GM18502 (cell line): ENCODE results near the gene KRTAP10-2.

Source experiments
- ATAC-seq: cut with Tn5 transposase; IDR thresholded peaks from one replicate; pipeline ENCODE4 v1.9.1; 2021; ENCODE audit warnings: mild to moderate bottlenecking; ENCODE audit not compliant: unreplicated experiment, poor library complexity

KRTAP10-2 gene

DNA sequence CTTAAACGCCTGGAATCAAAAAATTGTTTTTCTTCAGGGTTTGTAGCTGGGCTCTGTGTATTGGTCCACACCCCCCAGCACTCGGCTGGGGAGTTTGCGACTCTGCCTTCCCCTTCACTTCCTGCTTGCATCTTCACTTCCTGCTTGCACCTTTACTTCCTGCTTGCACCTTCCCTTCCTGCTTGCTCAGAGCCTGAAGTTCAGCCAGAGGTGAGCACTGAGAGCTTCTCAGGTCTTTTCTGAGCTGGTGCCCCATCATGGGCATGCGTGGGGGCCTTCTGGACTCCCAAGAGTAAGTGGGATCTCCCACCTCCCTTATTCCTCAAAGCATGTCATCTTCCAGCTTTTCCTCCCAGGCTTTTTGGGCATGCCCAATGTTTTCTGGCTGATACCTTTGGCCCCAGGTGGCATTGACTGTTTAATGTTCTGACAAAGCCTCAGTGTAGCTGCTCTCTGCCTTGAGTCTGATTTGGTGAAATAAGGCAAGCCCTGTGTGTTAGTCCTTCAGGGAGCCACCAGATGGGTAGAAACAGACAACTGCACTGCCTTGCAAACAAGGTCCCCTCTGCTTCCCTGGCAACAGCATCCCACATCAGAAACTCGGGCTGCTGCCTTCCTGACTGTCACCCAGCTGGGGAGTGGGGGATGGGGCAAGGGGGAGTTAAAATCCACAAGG is 3.5 kb downstream of the KRTAP10-2 start:
- ATAC-seq: no peak

DNA sequence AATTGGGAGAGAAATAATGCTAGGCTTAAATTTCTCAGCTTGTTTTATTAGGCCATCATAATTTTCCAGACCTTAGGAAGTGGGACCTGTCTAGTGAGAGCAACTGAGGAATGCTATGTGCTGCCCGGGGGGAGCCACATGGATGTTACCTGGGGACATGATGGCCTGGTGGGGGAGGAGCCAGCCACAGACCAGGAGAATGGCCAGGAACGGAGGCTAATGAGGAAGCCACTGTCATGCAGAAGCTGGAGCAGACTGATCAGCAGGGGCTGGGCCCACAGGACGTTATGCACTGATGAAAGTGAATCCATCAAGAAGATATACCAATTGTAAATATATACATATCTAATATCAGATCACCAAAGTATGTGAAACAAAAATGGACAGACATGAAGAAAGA is 6.7 kb downstream of the KRTAP10-2 start:
- ATAC-seq: no peak

DNA sequence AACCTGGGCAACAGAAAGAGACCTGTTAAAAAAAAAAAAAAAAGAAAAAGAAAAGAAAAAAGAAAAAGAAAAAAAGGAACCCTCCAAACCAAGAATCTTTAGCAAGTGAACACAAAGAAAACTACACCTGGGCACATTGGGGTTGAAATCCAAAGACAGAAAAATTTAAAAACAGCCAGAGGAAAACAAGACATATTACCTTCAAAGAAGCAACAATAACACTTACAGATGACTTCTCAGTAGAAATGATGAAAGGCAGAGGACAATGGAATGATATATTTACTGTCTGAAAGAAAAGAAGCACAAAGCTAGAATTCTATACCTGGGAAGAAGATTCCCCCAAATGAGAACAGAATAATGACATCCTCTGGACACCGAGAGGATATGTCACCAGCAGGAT is 8.6 kb downstream of the KRTAP10-2 start:
- ATAC-seq: no peak

DNA sequence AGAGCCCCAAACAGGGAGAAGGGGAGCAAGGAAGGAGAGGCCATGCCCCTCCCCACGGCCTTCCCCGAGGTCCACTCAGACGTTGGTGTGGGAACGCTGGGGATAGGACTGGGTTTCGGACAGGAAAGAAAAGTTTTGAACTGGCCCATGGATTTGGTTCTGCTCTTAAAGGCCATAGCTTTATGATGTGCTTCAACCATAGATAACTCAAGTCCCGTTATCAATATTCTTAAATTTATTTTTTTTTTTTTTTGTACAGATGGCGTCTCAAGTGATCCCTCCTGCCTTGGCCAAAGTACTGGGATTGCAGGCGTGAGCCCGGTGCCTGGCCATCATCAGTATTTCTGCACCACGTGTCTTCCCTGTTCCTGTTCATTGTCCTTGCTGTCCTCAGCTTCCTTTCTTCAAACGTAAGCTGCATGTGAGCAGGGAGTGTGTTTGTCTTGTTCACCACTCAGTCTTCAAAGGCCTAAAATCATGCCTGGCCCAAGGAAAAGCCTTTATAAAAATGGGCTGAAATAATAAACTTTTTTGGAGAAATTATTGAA is 10.5 kb downstream of the KRTAP10-2 start:
- ATAC-seq: no peak

DNA sequence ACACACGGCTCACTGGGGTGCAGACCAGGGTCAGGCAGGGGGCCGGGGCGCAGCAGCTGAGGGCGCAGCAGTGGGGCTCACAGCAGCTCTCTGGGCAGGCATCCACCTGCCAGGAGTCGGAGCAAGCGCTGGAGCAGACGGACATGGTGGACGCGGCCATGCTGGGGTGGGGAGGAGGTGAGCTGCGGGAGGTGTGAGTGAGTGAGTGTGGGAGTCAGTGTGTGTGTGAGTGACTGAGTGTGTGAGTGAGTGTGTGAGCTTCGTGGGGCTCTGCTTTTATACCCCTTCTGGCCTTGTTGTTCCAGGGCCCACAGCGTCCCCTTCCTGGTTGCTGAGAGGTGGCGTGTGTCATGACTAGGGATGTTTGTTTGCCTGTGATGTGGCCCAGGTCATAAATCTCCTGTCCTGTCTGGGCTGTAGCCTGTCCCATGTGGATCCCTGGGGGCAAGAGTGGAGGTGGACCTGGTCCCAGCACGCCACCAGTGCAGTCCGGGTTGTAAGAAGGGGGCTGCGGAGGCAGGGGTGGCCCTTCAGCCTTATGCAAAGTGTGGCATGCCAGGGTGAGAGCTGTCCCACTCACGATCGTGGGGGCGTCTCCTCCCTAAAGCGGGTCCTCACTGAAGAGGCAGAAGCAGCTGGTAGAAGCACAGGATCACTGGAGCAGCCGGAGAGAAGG is 11.2 kb downstream of the KRTAP10-2 start, which contains the start of gene KRTAP10-1:
Gene KRTAP10-1 (minus strand): TSS at position 205 of the 676 bp plus-strand sequence. CDS start 45 bp downstream, at position 160.
- no peak for ATAC-seq

DNA sequence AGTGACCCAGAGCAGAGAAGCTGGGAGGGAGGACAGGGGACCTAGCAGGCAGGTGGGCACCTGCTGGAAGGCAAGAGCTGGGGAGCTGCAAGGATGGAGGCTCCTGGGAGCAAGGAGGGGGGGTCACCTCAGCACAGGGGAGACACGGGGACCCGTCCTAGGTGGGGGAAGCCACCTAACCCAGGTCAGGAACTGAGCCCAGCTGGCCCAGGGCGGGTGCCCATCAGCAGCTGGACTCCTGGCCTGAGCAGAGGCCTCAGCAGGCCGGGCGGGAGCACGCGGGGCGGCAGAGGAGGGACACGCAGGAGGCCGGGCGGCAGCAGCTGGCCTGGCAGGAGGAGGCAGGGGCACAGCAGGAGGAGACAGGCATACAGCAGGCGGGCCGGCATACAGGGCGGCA is 12.3 kb downstream of the KRTAP10-2 start:
- no peak for ATAC-seq

DNA sequence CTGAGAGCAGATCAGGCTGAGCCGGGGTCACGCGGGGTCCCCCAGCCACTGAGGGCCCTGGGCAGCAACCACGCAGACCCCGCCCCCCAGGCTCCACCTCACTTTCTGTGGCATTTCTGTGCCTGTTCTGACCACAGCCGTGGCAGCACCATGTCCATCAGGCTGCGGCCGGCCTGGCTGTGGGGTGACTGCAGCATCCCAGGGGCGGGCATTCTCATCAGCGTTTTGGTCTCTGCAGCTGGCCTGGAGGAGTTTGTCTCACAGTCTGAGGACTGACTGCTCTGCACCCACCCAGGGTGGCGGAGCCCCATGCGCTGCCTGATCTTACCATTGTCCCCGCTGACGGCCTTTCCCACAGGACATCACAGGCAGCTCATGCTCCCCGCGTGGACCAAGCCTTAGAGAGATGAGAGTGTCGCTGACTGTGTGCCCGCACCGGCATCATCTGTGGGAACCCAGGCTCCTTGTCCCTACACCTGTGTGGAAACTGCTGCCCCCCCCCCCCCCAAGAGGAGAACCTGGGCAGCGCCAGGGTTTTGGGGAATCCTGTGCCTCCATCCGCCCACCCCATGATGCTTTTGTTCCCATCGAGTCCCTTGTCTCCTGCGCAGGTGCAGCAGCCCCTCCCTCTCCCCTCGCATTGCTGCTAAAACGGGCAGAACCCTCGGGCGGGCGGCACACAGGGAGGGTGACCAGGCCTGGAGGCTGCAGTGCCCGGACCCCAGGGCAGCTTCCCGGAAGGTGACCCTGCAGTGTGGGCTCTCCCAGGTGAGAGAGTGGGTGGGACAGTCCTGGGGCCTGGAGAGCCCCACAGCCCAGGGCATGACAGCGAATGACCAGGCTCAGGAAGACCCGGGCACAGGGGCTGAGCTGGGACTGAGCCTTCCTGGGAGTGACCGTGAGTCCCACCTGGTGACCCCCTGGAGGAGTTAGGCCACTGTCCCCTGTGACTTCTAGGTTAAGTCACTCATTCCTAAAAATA is 13.1 kb downstream of the KRTAP10-2 start:
- ATAC-seq: no peak

DNA sequence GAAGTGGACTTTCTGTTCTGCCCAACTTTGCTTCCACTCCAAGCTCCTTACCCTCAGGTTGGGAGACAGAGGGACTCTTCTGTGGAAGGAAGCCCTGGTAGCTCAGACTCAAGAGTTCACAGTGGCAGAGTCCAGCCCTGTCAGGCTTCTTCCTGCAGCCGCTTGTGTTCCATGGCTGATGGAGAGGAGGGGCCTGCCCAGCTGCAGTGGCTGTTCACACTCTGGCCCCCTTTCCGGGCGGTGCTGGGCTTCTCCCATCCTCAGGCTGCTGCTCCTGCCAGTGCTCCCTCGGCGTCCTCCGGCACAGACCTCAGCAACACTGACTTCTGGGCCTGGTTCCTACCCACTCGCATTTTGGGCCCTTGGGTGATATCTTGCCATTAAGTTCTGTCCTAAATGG is 15.3 kb downstream of the KRTAP10-2 start:
- no peak for ATAC-seq

DNA sequence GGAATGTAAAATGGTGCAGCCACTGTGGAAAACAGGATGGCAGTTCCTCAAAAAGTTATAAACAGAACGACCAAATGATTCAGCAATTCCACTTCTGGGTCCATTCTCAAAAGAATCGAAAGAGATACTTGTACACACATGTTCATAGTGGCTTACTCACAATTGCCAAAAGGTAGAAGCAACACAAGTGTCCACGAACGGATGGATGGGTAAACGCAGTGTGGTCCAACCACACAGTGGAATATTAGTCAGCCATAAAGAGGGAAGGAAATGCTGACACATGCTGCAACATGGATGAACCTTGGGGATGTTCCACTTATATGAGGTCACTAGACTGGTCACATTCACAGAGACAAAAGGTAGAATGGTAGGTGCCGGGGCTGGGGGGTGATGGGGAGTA is 16.6 kb downstream of the KRTAP10-2 start:
- no peak for ATAC-seq

DNA sequence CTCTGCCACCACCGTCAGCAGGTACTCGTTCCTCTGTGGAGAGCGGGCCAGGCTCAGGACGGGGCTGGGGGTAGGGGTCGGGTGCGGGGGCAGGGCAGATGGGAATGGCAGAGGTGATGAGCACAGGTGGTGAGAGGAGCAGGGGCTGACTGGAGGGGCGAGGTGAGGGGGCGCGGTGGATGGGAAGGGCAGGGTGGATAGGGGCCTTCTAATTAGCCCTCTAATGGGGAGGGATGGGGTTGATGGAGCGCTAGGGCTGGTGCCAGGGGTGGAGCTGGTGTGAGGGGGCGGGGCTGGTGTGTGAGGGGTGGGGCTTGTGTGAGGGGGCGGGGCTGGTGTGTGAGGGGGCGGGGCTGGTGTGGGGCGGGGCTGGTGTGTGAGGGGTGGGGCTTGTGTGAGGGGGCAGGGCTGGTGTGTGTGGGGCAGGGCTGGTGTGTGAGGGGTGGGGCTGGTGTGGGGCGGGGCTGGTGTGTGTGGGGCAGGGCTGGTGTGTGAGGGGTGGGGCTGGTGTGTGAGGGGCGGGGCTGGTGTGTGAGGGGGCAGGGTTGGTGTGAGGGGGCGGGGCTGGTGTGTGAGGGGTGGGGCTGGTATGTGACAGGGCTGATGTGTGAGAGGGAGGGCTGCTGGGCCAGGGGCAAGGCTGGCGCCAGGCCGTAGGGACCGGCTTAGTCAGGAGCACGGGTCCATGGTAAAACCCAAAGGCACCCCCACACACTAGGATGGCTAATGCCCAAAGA is 17.2 kb downstream of the KRTAP10-2 start:
- no peak for ATAC-seq

DNA sequence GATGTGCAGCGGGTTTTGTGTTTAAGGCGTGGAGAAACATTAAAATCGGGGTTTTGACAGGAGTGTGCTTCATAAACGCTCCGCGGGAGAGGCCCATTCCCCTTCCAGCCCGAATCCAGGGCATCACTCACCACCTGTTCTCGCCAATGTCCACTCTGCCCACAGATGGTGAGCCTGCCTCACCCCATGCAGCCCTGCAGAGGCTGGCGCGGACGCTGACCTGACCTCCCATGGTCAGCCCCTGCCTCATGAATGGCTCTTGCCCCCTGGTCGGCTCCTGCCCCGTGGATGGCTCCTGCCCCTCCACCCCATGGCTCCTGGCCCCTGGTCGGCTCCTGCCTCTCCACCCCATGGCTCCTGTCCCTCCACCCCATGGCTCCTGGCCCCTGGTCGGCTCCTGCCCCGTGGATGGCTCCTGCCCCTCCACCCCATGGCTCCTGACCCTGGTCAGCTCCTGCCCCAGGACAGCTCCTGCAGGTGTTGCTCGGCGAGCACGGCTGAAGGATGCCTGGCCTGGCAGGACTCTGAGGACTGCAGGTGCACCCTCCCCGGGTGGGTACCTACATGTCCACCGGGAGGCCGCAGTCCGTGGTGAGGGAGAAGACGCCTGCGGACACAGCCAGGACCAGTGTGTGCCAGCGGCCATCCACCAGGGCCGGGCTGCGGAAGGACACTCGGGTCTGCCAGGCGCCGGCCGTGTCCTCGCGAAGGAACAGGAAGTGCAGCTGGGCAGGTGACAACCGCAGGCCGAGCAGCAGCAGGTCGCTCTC is 18.0 kb downstream of the KRTAP10-2 start:
- no peak for ATAC-seq

DNA sequence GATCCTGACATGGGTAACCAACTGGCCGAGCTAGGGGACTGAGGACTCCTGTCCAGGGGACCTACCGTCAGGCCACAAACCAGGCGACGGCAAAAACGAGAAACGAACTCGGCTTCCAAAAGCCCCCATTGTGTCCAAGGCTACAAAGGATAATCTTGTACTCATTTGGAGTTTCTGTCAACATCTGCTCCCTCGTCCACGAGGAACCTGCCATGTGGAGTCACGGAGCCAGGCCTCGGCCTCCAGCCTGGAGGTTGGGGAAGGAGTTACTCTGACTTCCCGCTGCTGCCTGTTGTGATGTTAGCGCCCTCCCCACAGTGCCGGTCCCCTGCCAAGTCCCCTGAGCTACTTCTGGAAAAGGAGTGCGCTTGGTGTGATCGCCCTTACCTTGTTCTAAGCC is 18.6 kb downstream of the KRTAP10-2 start:
- ATAC-seq: no peak

DNA sequence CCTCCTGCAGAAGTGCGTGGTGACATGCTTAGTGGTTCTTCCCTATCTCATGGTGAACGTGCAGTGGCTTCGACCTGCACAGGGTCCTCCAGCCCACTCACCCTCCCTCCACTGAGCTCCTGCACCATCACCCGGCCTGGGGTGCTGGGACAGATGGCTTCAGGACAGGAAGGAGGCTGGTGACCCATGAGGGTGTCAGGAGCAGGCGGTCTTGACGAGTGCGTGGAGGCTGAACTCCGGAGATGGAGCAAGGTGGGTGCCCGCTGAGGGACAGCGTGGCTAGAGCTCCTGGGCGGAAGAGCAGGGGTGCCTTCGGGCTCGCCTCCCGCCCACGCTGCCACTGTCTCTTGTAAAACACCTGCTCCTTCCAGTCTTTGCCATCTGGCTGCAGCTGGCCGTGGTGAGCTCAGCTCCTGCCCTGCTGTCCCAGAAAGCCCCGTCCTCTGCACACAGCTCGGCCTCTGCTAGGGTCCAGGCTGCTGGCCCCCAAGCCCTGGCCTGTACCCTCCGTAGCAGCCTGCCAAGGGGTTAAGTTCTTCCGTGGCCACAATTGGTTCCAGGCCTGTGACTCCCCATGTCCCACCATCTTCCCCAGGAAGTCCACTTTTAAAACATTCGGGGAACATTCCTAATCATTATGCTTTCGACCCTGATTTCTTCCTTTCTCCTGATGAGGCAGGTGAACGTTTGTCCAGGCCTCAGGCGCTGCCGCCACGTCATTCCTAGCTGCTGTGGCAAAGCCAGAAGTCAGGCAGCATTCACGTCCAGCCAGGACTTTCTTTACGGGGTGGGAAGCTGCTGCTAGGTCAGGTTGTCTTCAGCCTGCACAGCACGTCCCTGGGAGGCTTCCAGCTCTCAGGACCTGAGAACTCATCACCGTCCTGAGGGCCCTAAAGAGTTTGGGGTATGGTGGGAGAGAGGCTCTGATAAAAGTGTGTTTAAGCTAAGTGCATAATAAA is 19.4 kb downstream of the KRTAP10-2 start:
- no peak for ATAC-seq

DNA sequence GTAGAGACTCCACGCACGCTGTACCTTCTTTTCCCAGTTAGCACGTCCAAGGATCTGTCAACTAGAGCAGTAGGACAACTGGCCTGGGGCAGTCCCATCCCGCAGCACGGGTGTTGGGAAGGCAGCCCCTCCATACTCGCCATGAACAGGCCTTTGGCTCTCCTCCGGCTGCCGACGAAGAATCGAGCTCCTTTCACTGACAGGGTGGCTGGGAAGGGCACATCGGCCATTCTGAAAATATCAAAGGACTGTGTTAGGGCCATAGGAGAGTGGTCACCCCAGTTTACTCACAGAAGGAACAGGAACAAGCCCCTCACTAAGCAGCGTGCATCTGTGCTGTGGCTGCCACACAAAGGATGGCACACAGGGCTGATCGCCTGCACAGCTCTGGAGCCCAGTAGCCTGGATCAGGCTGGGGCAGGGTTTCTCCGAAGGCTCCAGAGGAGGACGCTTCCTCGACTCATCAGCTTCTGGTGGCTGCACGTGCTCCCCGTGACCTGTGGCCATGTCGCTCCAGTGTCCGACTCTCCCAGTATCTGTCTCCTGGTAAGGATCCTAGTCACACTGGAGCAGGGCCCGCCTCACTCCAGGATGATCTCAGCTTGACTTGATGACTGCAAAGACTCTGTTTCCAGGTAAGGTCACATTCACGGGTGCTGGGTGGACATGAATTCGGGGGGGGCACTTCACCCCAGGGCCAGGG is 20.3 kb downstream of the KRTAP10-2 start:
- ATAC-seq: no peak

DNA sequence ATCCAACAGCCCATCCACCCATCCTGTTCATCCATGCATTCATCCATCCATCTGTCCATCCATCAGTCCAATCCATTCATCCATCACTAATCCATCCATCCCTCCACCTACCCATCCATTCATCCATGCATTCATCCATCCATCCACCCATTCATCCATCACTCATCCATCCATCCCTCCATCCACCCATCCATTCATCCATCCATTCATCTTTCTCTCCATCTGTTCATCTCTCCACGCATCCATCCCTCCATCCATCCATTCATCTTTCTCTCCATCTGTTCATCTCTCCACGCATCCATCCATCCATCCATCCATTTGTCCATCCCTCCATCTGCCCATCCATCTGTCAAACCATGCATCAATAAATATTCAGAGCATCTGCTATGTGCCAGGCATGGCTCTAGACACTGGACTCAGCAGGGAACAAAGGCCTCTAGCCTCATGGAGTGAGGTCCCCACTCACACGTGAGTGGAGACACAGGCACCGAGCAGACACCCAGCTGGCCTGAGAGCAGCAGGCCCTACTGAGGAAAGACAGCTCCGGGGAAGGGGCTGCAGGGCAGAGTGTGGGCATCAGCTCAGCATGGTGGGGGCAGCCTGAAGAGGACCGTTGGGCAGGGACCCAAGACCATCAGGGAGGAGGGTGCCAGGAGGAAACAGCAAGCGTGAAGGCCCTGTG is 20.9 kb downstream of the KRTAP10-2 start:
- no peak for ATAC-seq

DNA sequence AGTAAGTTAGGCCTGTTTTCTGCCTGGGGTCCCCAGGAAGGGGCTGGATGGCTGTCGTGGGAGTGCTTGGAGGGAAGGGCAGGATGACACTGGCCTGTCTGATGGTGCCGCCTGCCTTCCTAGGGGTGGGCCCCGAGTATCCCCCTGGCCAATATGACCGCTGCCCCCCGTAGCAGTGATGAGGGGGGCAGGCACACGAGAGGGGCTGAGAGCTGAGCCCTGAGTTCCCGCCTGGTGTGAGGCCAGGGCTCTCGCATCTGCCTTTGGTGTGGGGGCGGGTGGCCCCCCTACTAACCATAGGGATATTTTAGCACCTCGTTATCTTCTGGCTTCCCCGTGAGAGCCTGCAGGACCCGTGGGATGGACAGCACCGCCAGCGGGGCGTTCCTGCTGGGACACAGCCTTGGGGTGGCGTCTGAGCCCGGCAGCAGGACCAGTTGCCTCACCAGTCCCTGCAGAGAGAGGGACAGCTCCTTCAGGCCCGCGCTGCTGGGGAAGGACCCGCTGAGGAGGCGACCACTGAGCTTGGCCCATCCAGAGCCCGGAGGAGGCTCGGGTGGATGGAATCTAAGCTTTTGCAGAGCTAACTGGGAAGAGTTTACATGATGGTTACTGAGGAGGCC is 21.7 kb downstream of the KRTAP10-2 start:
- ATAC-seq: no peak
